AG09319 (cell line): ENCODE data around the gene ITGA2B.

Experiments
- DNase-seq: peaks from one replicate; pipeline ENCODE4 v3.0.0-alpha.2; 2010; ENCODE audit warnings: low read depth; ENCODE audit errors: extremely low read depth
- CTCF ChIP-seq: IDR thresholded peaks from 2 replicates; pipeline ENCODE4 v1.5.1; 2011; ENCODE audit warnings: low read depth, mild to moderate bottlenecking, inconsistent platforms, low read length, moderate library complexity

Gene ITGA2B

DNA sequence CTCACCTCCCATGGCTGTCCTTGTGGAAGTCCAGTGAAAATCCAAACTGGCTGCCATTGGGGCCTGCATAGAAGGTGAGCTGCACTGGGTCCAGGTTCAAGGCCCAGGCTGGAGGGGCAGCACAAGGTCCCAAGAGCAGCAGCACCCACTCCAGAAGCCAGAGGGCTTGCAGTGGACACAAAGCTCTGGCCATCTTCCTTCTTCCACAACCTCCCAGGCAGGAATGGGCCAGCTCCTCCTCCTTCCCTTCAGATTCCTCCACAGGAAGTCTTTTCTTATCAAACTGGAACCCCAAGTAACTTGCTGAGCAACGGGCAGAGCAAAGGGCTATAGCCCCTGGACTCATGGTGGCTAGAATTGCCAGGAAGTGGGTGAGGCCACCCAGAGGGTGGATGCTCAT, at the start of gene ITGA2B:
TSS of gene ITGA2B (minus strand) at position 369 of the 400 bp plus-strand sequence. CDS start at position 193, 176 bp downstream.
- no peak for DNase-seq
- no peak for TF ChIP-seq CTCF

- no peak for DNase-seq
- TF ChIP-seq CTCF: no peak
These were observed 49.7 kb upstream of the ITGA2B start for GRCh38 chr17:44439168-44439567.

DNA sequence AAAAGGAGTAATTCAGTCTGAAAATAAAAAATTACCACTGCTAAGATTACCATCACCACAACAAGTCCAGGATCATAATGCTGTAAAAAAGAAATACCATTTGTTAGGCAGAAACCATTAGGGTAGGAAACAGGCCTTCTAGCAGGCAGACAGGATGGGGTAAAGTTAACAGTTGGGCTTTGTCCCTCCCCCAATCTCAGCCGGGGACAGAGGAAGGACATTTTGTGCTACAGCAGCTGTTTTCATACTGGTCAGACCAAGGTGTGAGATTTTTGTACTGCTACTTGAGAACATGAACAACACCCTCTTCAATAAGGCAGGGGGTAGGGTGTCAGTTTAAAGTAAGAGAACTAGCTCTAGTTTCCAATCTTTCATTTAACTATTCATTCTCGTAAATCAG, 49.2 kb upstream of the ITGA2B start:
- no peak for DNase-seq
- no peak for TF ChIP-seq CTCF

GRCh38 chr17:44436336-44436735, 46.9 kb upstream of the ITGA2B start:
- no peak for TF ChIP-seq CTCF
- no peak for DNase-seq

DNA sequence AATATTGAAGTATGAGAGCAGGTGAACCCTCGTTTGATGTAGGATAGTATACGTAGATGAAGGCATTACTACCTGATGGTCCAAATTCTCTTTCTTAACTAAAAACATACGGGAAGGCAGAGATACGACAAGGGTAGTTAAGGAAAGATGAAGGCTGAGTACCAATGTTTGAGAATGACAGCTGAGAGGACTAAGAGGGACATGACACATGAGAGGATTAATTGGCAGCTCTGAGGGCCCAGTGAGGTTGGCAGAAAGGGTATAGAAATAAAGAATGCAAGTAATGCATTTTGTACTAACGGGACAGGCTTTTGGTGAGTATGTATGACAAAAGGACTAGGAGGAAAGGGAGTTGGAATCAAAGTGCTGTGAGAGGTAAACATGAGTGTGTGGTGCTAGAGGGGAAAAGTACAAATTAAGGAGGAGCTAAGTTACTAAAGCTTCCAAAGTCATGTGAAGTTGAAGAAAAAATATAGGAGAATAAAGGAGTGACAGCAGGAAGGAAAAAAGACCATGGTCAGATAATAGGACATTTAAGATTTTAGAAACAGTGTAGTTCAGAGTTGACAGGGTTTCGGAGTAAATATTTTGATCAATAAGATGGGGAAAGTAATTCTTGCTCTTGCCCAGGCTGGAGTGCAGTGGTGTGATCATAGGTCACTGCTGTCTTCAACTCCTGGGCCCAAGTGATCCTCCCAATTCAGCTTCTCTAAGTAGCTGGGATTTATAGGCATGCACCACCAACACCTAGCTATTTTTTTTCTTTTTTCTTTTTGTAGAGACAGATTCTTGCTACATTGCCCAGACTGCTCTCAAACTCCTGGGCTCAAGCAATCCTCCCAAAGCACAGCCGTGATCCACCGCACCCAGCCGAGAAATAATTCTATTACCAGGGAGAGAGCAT, 43.1 kb upstream of the ITGA2B start:
- no peak for TF ChIP-seq CTCF
- no peak for DNase-seq

DNA sequence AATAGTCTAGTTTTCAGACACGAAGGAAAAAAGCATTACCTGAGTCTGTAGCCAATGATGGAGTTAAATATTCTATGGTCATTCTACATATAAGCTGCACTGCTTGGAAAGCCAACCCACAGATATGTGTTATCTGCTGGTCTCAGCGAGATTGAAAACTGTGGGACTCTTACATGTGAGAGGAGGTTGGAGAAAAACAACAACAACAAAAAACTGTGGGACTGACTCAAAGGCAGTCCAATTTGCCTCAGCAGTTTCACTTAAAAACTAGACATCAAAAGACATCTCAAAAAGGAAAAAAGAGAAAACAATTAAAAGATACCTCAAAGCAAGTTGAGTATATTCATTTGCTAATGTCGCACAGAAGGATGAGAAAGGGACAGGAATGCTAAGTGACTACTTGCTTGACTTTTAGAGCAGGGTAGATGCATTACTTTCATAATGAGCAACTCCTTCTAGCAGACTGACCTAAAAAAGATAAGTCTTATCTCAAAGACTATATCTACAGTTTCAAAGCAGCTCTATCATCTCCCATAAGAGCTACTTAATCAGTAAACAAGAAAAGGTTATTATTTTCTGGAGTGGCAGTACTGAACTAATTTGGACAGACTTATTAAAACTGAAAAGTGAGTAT, 35.5 kb upstream of the ITGA2B start:
- no peak for DNase-seq
- no peak for TF ChIP-seq CTCF

GRCh38 chr17:44417553-44417952, 28.1 kb upstream of the ITGA2B start:
- DNase-seq: peak; percentile 35
- TF ChIP-seq CTCF: no peak
